Measurements from ENCODE around the gene PDGFD.

GRCh38 chr11:104009744-104010143, 154.2 kb downstream of the PDGFD start:
- TF ChIP-seq, protein P1, sequence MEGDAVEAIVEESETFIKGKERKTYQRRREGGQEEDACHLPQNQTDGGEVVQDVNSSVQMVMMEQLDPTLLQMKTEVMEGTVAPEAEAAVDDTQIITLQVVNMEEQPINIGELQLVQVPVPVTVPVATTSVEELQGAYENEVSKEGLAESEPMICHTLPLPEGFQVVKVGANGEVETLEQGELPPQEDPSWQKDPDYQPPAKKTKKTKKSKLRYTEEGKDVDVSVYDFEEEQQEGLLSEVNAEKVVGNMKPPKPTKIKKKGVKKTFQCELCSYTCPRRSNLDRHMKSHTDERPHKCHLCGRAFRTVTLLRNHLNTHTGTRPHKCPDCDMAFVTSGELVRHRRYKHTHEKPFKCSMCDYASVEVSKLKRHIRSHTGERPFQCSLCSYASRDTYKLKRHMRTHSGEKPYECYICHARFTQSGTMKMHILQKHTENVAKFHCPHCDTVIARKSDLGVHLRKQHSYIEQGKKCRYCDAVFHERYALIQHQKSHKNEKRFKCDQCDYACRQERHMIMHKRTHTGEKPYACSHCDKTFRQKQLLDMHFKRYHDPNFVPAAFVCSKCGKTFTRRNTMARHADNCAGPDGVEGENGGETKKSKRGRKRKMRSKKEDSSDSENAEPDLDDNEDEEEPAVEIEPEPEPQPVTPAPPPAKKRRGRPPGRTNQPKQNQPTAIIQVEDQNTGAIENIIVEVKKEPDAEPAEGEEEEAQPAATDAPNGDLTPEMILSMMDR (optimal IDR thresholded peaks at IDR 0.05 in 1 of 3, IDR thresholded peaks at IDR 0.05 in 1 of 3, conservative IDR thresholded peaks at IDR 0.05 in 1 of 3; ENCODE audit: extremely low read depth in 1 of 3, insufficient read depth in 2 of 3, low read length in 3 of 3): no peak
- no peak for TF ChIP-seq EZH2 (IDR thresholded peaks at IDR 0.05; ENCODE audit: low read length)
